K562 (cell line): ENCODE data around the gene MYADM. TPM values are rescaled to one million over a fixed set of nuclear protein-coding genes. Genes with fewer than 3 reads are reported as not detected.

Experiments
- CAMTA2 ChIP-seq: fragments of 250-450 bp; sonication (Bioruptor Pico); conservative IDR thresholded peaks from 2 replicates; pipeline ENCODE4 v1.5.1; 2022
- CCNT2 ChIP-seq: IDR thresholded peaks from 2 replicates; pipeline ENCODE4 v1.6.1; 2011; ENCODE audit warnings: borderline replicate concordance, low read depth, mild to moderate bottlenecking, moderate library complexity, mixed read lengths, low read length; ENCODE audit not compliant: insufficient read length; ENCODE audit errors: extremely low read depth
- CREB1 ChIP-seq, 2 experiments: sonication (generic) in 1 of 2; formaldehyde crosslinking in 1 of 2; IDR thresholded peaks; 2 replicates each; pipeline versions ENCODE4 v1.6.1 to v1.8.0; 2012 to 2022; ENCODE audit warnings: inconsistent platforms in 1 of 2, mild to moderate bottlenecking in 1 of 2, missing genetic modification reagents in 1 of 2, moderate library complexity in 1 of 2
- GTF2A2 ChIP-seq: IDR thresholded peaks from 2 replicates; pipeline ENCODE4 v1.6.1; 2016; ENCODE audit warnings: mild to moderate bottlenecking, missing genetic modification characterization, missing compliant biosample characterization
- KDM1A ChIP-seq, 2 experiments: fragments of 450-650 bp; IDR thresholded peaks; 2 replicates each; pipeline ENCODE4 v1.6.1; 2016; ENCODE audit warnings: mild to moderate bottlenecking in 2 of 2
- LARP7 ChIP-seq: fragments of 450-650 bp; IDR thresholded peaks from 2 replicates; pipeline ENCODE4 v1.6.1; 2016
- LEF1 ChIP-seq: fragments of 450-650 bp; IDR thresholded peaks from 2 replicates; pipeline ENCODE4 v1.6.1; 2016; ENCODE audit warnings: mild to moderate bottlenecking
- NRF1 ChIP-seq, 2 experiments: fragments of 450-650 bp; IDR thresholded peaks in 1 of 2; conservative IDR thresholded peaks in 1 of 2; 2 replicates each; pipeline ENCODE4 v1.6.1; 2014; ENCODE audit warnings: mild to moderate bottlenecking in 2 of 2
- POLR2B ChIP-seq: fragments of 450-650 bp; IDR thresholded peaks from 2 replicates; pipeline ENCODE4 v1.6.1; 2018; ENCODE audit warnings: low read depth; ENCODE audit not compliant: partially characterized antibody
- RBBP5 ChIP-seq: fragments of 200-600 bp; sonication (generic); IDR thresholded peaks from 2 replicates; pipeline ENCODE4 v1.6.1; 2012; ENCODE audit warnings: borderline replicate concordance, mild to moderate bottlenecking, low read length, control low read depth, inconsistent platforms; ENCODE audit not compliant: insufficient read depth, poor library complexity, severe bottlenecking
- SMAD3 ChIP-seq: fragments of 450-650 bp; formaldehyde crosslinking; conservative IDR thresholded peaks from 2 replicates; pipeline ENCODE4 v1.4.0; 2020; ENCODE audit warnings: mild to moderate bottlenecking
- STAT5B ChIP-seq: fragments of 250-450 bp; sonication (Bioruptor Pico); IDR thresholded peaks from 2 replicates; pipeline ENCODE4 v1.8.0; 2021; ENCODE audit warnings: mild to moderate bottlenecking, inconsistent platforms
- ZNF239 ChIP-seq: fragments of 250-450 bp; sonication (Bioruptor Pico); IDR thresholded peaks from 2 replicates; pipeline ENCODE4 v1.4.0; 2020; ENCODE audit warnings: mild to moderate bottlenecking
- ZNF778 ChIP-seq: fragments of 450-650 bp; formaldehyde crosslinking; IDR thresholded peaks from 2 replicates; pipeline ENCODE4 v1.4.0; 2020; ENCODE audit warnings: mild to moderate bottlenecking, moderate library complexity
- polyA plus RNA-seq, 8 experiments: library from polyadenylated mRNA; depleted of rRNA in 4 of 8; stranded (reverse) in 5 of 8; unstranded in 3 of 8; fragments of >200 nt; fragmentation: Nextera tagmentation in 2 of 8; fragmentation: Illumina TruSeq in 1 of 8; extraction: Ambion mirVana in 2 of 8; extraction: Trizol in 1 of 8; gene quantifications; 2 replicates each; pipeline versions ENCODE4 v1.2.1 to v1.2.3, GENCODE V29; 2011 to 2014; ENCODE audit warnings: inconsistent platforms in 1 of 8, missing spikeins in 1 of 8
- total RNA-seq, 7 experiments: library from RNA; depleted of rRNA in 6 of 7; stranded (reverse); fragments of >200 nt in 6 of 7; fragmentation: Illumina TruSeq in 2 of 7; extraction: Trizol in 2 of 7; gene quantifications; 2 replicates each; pipeline versions ENCODE4 v1.2.1 to v1.2.3, GENCODE V29; 2011 to 2021; ENCODE audit warnings: low replicate concordance in 1 of 7
- TF ChIP-seq, protein P1 (sequence below): sonication (generic); formaldehyde crosslinking; IDR thresholded peaks from 2 replicates; pipeline ENCODE4 v1.8.1; 2023; ENCODE audit warnings: missing genetic modification reagents, mild to moderate bottlenecking, borderline replicate concordance
- TF ChIP-seq, protein P2 (sequence below), 3 experiments: IDR thresholded peaks in 2 of 3; conservative IDR thresholded peaks in 1 of 3; 2 replicates each; pipeline ENCODE4 v1.5.1; 2011 to 2012; ENCODE audit warnings: low read length in 3 of 3, mild to moderate bottlenecking in 3 of 3, control low read depth in 2 of 3, improper control_type of control experiment in 1 of 3, inconsistent platforms in 1 of 3, low read depth in 1 of 3, mixed read lengths in 1 of 3, moderate library complexity in 1 of 3; ENCODE audit not compliant: insufficient read depth in 2 of 3
- TF ChIP-seq, protein P3 (sequence below): fragments of 450-650 bp; IDR thresholded peaks from 2 replicates; pipeline ENCODE4 v1.6.1; 2016; ENCODE audit warnings: antibody characterized with exemption

Gene MYADM
- total and polyA plus RNA-seq, 9 of the 15 experiments (the other 6 are each of a cell fraction or from before 2014, with no cell fraction given) = 4.5 to 70.3 (median 14.4) TPM

DNA sequence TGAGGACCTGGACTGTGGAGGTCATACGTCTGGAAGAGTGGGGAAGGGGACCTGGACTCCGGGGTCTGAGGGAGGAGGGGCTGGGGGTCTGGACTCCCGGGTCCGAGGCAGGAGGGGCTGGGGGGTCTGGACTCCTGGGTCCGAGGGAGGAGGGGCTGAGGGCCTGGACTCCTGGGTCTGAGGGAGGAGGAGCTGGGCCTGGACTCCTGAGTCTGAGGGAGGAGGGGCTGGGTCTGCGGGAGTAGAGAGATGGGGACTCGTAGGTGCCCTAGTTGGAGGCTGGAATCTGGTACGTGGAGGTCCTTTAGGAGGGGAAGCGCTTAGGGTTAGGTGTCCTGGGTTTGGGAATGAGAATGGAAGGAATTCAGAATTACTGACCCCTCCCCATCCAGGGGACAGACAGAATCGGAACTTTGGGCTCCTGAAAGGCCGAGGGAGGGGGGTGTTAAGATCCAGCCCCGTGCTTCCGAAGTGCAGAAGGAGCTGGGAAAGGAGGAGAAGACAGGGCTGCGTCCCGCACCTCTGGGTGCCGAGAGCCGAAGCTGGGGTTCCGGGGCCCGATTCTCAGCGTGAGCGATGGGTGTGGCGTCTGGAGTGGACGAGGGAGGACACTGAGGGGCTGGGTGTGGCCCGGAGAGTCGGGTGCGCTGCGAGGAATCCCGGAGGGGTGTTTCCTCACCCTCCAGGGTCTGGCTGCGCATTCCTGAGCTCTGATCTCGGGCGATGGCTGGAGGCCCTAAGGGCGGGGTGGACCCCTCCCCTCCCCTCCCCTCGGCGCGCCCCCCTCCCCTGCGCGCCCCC is 608 bp downstream of the MYADM start (continued):
- TF ChIP-seq, protein P1, sequence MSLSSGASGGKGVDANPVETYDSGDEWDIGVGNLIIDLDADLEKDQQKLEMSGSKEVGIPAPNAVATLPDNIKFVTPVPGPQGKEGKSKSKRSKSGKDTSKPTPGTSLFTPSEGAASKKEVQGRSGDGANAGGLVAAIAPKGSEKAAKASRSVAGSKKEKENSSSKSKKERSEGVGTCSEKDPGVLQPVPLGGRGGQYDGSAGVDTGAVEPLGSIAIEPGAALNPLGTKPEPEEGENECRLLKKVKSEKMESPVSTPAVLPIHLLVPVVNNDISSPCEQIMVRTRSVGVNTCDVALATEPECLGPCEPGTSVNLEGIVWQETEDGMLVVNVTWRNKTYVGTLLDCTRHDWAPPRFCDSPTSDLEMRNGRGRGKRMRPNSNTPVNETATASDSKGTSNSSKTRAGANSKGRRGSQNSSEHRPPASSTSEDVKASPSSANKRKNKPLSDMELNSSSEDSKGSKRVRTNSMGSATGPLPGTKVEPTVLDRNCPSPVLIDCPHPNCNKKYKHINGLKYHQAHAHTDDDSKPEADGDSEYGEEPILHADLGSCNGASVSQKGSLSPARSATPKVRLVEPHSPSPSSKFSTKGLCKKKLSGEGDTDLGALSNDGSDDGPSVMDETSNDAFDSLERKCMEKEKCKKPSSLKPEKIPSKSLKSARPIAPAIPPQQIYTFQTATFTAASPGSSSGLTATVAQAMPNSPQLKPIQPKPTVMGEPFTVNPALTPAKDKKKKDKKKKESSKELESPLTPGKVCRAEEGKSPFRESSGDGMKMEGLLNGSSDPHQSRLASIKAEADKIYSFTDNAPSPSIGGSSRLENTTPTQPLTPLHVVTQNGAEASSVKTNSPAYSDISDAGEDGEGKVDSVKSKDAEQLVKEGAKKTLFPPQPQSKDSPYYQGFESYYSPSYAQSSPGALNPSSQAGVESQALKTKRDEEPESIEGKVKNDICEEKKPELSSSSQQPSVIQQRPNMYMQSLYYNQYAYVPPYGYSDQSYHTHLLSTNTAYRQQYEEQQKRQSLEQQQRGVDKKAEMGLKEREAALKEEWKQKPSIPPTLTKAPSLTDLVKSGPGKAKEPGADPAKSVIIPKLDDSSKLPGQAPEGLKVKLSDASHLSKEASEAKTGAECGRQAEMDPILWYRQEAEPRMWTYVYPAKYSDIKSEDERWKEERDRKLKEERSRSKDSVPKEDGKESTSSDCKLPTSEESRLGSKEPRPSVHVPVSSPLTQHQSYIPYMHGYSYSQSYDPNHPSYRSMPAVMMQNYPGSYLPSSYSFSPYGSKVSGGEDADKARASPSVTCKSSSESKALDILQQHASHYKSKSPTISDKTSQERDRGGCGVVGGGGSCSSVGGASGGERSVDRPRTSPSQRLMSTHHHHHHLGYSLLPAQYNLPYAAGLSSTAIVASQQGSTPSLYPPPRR = no peak
- no peak for TF ChIP-seq CREB1 (IDR thresholded peaks at IDR 0.05)
- no peak for TF ChIP-seq CREB1 (CRISPR knock-in tag; IDR thresholded peaks at IDR 0.05)
- TF ChIP-seq KDM1A (IDR thresholded peaks at IDR 0.05) = no peak; a peak in 1 of 4 replicates
- no peak for TF ChIP-seq GTF2A2 (tag)
- no peak for TF ChIP-seq SMAD3 (CRISPR knock-in tag)
- TF ChIP-seq, protein P2, sequence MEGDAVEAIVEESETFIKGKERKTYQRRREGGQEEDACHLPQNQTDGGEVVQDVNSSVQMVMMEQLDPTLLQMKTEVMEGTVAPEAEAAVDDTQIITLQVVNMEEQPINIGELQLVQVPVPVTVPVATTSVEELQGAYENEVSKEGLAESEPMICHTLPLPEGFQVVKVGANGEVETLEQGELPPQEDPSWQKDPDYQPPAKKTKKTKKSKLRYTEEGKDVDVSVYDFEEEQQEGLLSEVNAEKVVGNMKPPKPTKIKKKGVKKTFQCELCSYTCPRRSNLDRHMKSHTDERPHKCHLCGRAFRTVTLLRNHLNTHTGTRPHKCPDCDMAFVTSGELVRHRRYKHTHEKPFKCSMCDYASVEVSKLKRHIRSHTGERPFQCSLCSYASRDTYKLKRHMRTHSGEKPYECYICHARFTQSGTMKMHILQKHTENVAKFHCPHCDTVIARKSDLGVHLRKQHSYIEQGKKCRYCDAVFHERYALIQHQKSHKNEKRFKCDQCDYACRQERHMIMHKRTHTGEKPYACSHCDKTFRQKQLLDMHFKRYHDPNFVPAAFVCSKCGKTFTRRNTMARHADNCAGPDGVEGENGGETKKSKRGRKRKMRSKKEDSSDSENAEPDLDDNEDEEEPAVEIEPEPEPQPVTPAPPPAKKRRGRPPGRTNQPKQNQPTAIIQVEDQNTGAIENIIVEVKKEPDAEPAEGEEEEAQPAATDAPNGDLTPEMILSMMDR (IDR thresholded peaks at IDR 0.05 in 2 of 3, conservative IDR thresholded peaks at IDR 0.05 in 1 of 3; ENCODE audit: insufficient read depth in 2 of 3, low read depth in 1 of 3, low read length in 3 of 3) = no peak
- no peak for TF ChIP-seq LARP7
- no peak for TF ChIP-seq ZNF778
- TF ChIP-seq LEF1 = no peak
- TF ChIP-seq, protein P3, sequence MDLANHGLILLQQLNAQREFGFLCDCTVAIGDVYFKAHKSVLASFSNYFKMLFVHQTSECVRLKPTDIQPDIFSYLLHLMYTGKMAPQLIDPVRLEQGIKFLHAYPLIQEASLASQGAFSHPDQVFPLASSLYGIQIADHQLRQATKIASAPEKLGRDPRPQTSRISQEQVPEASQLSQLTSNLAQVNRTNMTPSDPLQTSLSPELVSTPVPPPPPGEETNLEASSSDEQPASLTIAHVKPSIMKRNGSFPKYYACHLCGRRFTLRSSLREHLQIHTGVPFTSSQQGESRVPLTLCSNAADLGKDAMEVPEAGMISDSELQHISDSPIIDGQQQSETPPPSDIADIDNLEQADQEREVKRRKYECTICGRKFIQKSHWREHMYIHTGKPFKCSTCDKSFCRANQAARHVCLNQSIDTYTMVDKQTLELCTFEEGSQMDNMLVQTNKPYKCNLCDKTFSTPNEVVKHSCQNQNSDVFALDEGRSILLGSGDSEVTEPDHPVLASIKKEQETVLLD = no peak
- no peak for TF ChIP-seq ZNF239
- no peak for TF ChIP-seq CAMTA2 (CRISPR knock-in tag)
- no peak for TF ChIP-seq STAT5B
- TF ChIP-seq RBBP5 = peak; percentile 18
- no peak for TF ChIP-seq CCNT2
- TF ChIP-seq NRF1 (conservative IDR thresholded peaks at IDR 0.05 in 1 of 2, IDR thresholded peaks at IDR 0.05 in 1 of 2) = no peak
- TF ChIP-seq POLR2B = no peak
